Measurements from ENCODE around the gene GRIA4. TPM values are rescaled to one million over a fixed set of nuclear protein-coding genes. Genes with fewer than 3 reads are reported as not detected.

GRIA4 gene
- total RNA-seq, 1 donor from 2014 or later = 8.7 TPM

DNA sequence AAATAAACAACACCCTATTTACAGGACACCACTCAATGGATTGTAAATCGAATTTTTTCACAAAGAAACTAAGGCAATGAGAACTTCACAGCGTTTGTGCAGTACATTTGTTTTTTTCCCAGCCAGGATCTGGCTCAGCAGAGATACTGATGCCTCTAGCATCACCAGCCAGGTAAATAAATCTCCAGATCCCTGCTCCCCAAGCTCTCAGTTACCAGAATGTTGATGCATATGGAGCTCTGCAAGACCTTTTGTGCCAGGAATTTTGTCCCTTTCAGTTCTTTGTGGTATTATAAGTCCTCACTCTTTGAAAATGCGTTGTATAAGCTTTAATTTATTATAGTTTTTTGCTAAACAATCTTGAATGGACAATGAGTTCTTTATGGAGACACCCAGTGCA is 274.6 kb downstream of the GRIA4 start:
- no peak for DNase-seq (ENCODE audit: low spot score)
- H3K27ac Mint-ChIP-seq (ENCODE audit: unreplicated experiment) = no peak overlapping the region

DNA sequence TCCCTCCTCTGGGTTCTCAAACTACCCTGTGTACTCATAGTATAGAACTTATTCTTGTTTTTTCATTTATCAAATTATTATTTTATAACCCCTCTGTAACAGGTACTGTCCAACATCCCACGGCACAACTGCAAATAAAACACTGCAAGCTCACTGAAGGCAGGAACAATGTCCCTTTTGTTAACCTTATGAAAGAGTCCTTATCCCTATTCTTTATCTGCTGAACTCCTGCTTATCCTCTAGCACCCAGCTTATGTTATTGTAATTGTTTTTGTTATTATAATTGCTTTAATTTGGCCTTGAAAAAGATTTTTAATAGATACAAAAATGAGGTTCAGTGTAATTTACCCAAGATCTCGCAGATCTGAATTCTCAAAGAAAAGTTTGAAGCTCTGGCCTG is 281.8 kb downstream of the GRIA4 start:
- Mint-ChIP-seq H3K9me3 (ENCODE audit: unreplicated experiment) (no peaks in the 10 kb centered on the region), H3K36me3 (ENCODE audit: low read depth, unreplicated experiment) (no peaks in the 10 kb centered on the region), H3K27me3 (ENCODE audit: unreplicated experiment) (no peaks in the 10 kb centered on the region), H3K4me1 (ENCODE audit: unreplicated experiment) (no peaks in the 10 kb centered on the region), H3K27ac (ENCODE audit: unreplicated experiment) (no peak overlapping the region), H3K4me3 (ENCODE audit: unreplicated experiment) (no peak overlapping the region)
- no peak for DNase-seq (ENCODE audit: low spot score)
- TF ChIP-seq, protein P1, sequence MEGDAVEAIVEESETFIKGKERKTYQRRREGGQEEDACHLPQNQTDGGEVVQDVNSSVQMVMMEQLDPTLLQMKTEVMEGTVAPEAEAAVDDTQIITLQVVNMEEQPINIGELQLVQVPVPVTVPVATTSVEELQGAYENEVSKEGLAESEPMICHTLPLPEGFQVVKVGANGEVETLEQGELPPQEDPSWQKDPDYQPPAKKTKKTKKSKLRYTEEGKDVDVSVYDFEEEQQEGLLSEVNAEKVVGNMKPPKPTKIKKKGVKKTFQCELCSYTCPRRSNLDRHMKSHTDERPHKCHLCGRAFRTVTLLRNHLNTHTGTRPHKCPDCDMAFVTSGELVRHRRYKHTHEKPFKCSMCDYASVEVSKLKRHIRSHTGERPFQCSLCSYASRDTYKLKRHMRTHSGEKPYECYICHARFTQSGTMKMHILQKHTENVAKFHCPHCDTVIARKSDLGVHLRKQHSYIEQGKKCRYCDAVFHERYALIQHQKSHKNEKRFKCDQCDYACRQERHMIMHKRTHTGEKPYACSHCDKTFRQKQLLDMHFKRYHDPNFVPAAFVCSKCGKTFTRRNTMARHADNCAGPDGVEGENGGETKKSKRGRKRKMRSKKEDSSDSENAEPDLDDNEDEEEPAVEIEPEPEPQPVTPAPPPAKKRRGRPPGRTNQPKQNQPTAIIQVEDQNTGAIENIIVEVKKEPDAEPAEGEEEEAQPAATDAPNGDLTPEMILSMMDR (IDR thresholded peaks at IDR 0.05; ENCODE audit: unreplicated experiment) = no peak

More for the DNA sequence above, 274.6 kb downstream of the GRIA4 start:
- Mint-ChIP-seq H3K36me3 (ENCODE audit: low read depth, unreplicated experiment) (no peaks in the 10 kb centered on the region), H3K4me3 (ENCODE audit: unreplicated experiment) (no peak overlapping the region), H3K9me3 (ENCODE audit: unreplicated experiment) (no peaks in the 10 kb centered on the region), H3K27me3 (ENCODE audit: unreplicated experiment) (no peaks in the 10 kb centered on the region), H3K4me1 (ENCODE audit: unreplicated experiment) (no peaks in the 10 kb centered on the region)
- TF ChIP-seq, protein P1 (IDR thresholded peaks at IDR 0.05; ENCODE audit: unreplicated experiment) = no peak

DNA sequence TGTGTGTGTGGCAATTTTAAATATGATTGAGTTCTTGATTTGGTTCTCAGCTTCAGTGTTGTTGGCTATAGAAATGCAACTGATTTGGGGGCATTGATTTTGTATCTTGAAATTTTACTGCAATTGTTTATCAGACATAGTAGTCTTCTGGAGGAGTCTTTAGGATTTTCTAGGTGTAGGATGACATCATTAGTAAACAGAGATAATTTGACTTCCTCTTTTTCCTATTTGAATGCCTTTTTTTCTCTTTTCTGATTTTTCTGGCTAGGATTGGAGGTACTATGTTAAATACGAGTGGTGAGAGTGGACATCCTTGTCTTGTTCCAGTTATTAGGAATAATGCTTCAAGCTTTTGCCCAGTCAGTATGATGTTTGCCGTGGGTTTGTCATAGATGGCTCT is 287.3 kb downstream of the GRIA4 start:
- H3K9me3 Mint-ChIP-seq (ENCODE audit: unreplicated experiment) = no peaks in the 10 kb centered on the region

DNA sequence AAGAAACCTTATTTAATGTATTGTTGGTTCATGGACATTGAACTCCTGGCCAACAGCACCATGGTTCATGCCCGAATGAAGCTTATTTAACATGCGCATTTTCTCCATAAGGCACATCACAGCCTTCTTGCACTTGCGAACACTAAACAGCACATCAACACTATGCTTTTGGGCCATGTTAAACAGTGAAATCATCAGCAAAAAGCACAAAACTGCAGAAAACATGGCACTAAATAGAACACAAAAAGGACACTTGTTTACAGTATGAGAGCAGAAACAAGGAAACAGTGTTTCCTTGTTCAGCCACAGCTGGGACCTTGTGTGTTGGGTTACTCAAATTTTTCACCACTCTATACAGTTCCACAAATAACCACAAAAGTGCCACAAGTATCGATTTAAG is 289.9 kb downstream of the GRIA4 start:
- no peak for DNase-seq (ENCODE audit: low spot score)
- Mint-ChIP-seq H3K4me1 (ENCODE audit: unreplicated experiment) (no peaks in the 10 kb centered on the region), H3K9me3 (ENCODE audit: unreplicated experiment) (no peaks in the 10 kb centered on the region), H3K36me3 (ENCODE audit: low read depth, unreplicated experiment) (no peaks in the 10 kb centered on the region), H3K27me3 (ENCODE audit: unreplicated experiment) (no peaks in the 10 kb centered on the region), H3K27ac (ENCODE audit: unreplicated experiment) (no peak overlapping the region), H3K4me3 (ENCODE audit: unreplicated experiment) (no peak overlapping the region)
- TF ChIP-seq, protein P1 (IDR thresholded peaks at IDR 0.05; ENCODE audit: unreplicated experiment) = no peak

More for the DNA sequence above, 287.3 kb downstream of the GRIA4 start:
- Mint-ChIP-seq H3K36me3 (ENCODE audit: low read depth, unreplicated experiment) (no peaks in the 10 kb centered on the region), H3K4me3 (ENCODE audit: unreplicated experiment) (no peak overlapping the region), H3K27ac (ENCODE audit: unreplicated experiment) (no peak overlapping the region), H3K27me3 (ENCODE audit: unreplicated experiment) (no peaks in the 10 kb centered on the region), H3K4me1 (ENCODE audit: unreplicated experiment) (no peaks in the 10 kb centered on the region)
- no peak for DNase-seq (ENCODE audit: low spot score)
- TF ChIP-seq, protein P1 (IDR thresholded peaks at IDR 0.05; ENCODE audit: unreplicated experiment) = no peak

DNA sequence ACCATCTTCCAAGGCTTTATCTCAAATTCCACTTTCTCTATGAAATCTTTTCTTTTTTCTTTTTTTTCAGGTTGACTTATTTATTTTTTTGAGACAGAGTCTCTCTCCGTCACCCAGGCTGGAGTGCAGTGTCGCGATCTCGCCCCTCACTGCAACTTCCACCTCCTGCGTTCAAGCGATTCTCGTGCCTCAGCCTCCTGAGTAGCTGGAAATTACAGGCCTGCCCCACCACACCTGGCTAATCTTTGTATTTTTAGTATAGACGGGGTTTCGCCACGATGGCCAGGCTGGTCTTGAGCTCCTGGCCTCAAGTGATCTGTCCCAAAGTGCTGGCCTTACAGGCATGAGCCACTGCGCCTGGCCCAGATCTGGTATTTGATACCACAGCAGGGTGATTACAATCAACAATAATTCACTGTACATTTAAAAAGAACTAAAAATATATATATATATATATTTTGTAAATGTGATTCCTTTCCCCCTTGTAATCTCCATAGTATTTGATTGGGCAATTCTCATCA is 290.7 kb downstream of the GRIA4 start:
- peaks cover 3% of the 10 kb centered on the region for H3K4me1 Mint-ChIP-seq (ENCODE audit: unreplicated experiment)
- no peak overlapping the region for H3K27ac Mint-ChIP-seq (ENCODE audit: unreplicated experiment)
- DNase-seq (ENCODE audit: low spot score) = no peak
- no peaks in the 10 kb centered on the region for H3K36me3 Mint-ChIP-seq (ENCODE audit: low read depth, unreplicated experiment)
- TF ChIP-seq, protein P1 (IDR thresholded peaks at IDR 0.05; ENCODE audit: unreplicated experiment) = no peak
- H3K27me3 Mint-ChIP-seq (ENCODE audit: unreplicated experiment) = no peaks in the 10 kb centered on the region
- H3K4me3 Mint-ChIP-seq (ENCODE audit: unreplicated experiment) = no peak overlapping the region
- no peaks in the 10 kb centered on the region for H3K9me3 Mint-ChIP-seq (ENCODE audit: unreplicated experiment)
